Tibial nerve (tissue), 3 donors: ENCODE measurements around the gene ZNF655.

Experiments used
- CTCF ChIP-seq, 5 experiments: fragments of 200-600 bp in 3 of 5; fragments of 450-650 bp in 2 of 5; sonication (generic) in 3 of 5; IDR thresholded peaks; one replicate each; pipeline ENCODE4 v1.5.1; 2016 to 2019; ENCODE audit warnings: antibody characterized with exemption in 5 of 5, mild to moderate bottlenecking in 3 of 5, moderate library complexity in 2 of 5
- POLR2A ChIP-seq, 2 donors: fragments of 450-650 bp; IDR thresholded peaks; one replicate each; pipeline ENCODE4 v1.6.1; 2017; ENCODE audit warnings: antibody characterized with exemption in 2 of 2, mild to moderate bottlenecking in 2 of 2, moderate library complexity in 2 of 2

GRCh38 chr7:99605527-99605926, 47.1 kb downstream of the ZNF655 start:
- TF ChIP-seq CTCF (IDR thresholded peaks at IDR 0.05), result no peak
- no peak for TF ChIP-seq POLR2A (IDR thresholded peaks at IDR 0.05)
